ENCODE data around the gene DIPK1C.

The DIPK1C gene

DNA sequence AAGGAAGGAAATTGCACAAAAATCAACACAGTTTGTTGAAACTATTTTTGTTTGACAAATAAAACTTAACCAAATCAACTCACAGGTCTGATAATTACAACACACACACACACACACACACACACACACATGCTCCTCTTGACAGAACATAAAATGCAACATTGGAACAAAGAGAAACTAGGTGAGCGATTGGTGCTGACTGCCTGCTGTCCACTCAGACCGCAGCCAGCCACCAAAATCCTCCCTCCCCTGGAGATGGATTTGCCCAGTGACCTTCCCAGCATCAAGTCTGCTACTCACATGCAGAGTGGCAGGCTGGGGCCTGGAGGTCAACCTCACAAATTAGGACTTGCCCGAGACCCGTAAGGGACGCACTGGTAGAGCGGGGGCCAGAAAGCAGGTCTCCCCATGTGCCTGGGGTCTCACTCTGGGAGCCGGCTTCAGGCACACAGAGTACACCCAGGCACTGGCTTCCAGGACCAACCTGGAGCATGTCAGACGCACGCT is 61.4 kb downstream of the DIPK1C start:
- Histone ChIP-seq H3K9ac (no peak overlapping the region), H3K4me2 (no peak overlapping the region), H3K4me1 (ENCODE audit: low read depth, poor library complexity, severe bottlenecking) (no peaks in the 10 kb centered on the region), H3K27me3 (ENCODE audit: insufficient read depth, low read depth) (no peaks in the 10 kb centered on the region), H4K20me1 (ENCODE audit: insufficient read depth) (no peaks in the 10 kb centered on the region), H3K4me3 (IDR thresholded peaks at IDR 0.05; ENCODE audit: insufficient read depth, low read depth, low read length) (no peak overlapping the region), H3K79me2 (ENCODE audit: insufficient read depth, low read depth) (no peaks in the 10 kb centered on the region), H3K27ac (no peak overlapping the region), H3K36me3 (ENCODE audit: insufficient read depth) (no peaks in the 10 kb centered on the region), H2AFZ (ENCODE audit: low read depth) (no peak overlapping the region)
- no peak for TF ChIP-seq CTCF (conservative IDR thresholded peaks at IDR 0.05; ENCODE audit: low read depth, low read length)

GRCh38 chr18:74395006-74395405 is 62.1 kb downstream of the DIPK1C start:
- H3K36me3 ChIP-seq (ENCODE audit: insufficient read depth) = no peaks in the 10 kb centered on the region
- H3K4me2 ChIP-seq = no peak overlapping the region
- no peak overlapping the region for H2AFZ ChIP-seq (ENCODE audit: low read depth)
- H3K9ac ChIP-seq = no peak overlapping the region
- no peaks in the 10 kb centered on the region for H4K20me1 ChIP-seq (ENCODE audit: insufficient read depth)
- H3K79me2 ChIP-seq (ENCODE audit: insufficient read depth, low read depth) = no peaks in the 10 kb centered on the region
- no peak overlapping the region for H3K27ac ChIP-seq
- H3K27me3 ChIP-seq (ENCODE audit: insufficient read depth, low read depth) = no peaks in the 10 kb centered on the region
- H3K4me3 ChIP-seq (IDR thresholded peaks at IDR 0.05; ENCODE audit: insufficient read depth, low read depth, low read length) = no peak overlapping the region
- no peak for TF ChIP-seq CTCF (conservative IDR thresholded peaks at IDR 0.05; ENCODE audit: low read depth, low read length)
- no peaks in the 10 kb centered on the region for H3K4me1 ChIP-seq (ENCODE audit: low read depth, poor library complexity, severe bottlenecking)

DNA sequence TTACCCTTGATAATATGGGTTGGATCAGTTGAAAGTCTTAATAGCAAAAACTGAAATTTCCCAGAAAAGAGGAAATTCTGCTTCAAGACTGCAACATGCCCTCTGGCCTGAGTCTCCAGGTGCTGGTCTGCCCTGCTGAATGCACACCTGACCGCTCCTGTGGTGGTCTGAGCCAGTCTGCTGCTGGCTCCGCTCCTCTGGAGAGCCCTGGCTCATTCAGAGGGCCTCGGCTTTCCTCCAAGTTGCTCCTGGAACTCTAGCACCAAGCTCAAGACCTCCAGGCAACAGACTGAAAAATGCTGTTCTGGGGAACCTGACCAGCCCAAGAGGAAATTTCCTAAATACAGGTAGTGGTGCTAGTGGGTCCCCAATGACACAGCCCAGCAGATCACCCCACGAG is 64.8 kb downstream of the DIPK1C start:
- no peak for TF ChIP-seq CTCF (conservative IDR thresholded peaks at IDR 0.05; ENCODE audit: low read depth, low read length)
- Histone ChIP-seq H3K79me2 (ENCODE audit: insufficient read depth, low read depth) (no peaks in the 10 kb centered on the region), H3K4me1 (ENCODE audit: low read depth, poor library complexity, severe bottlenecking) (no peaks in the 10 kb centered on the region), H2AFZ (ENCODE audit: low read depth) (no peak overlapping the region), H4K20me1 (ENCODE audit: insufficient read depth) (no peaks in the 10 kb centered on the region), H3K36me3 (ENCODE audit: insufficient read depth) (no peaks in the 10 kb centered on the region), H3K4me2 (no peak overlapping the region), H3K27me3 (ENCODE audit: insufficient read depth, low read depth) (no peaks in the 10 kb centered on the region), H3K27ac (no peak overlapping the region), H3K4me3 (IDR thresholded peaks at IDR 0.05; ENCODE audit: insufficient read depth, low read depth, low read length) (no peak overlapping the region), H3K9ac (no peak overlapping the region)

- no peaks in the 10 kb centered on the region for H3K27me3 ChIP-seq (ENCODE audit: insufficient read depth, low read depth)
Measured at GRCh38 chr18:74390900-74391299, 66.2 kb downstream of the DIPK1C start.

More at GRCh38 chr18:74390900-74391299, 66.2 kb downstream of the DIPK1C start:
- H3K27ac ChIP-seq = no peak overlapping the region
- H3K4me3 ChIP-seq (IDR thresholded peaks at IDR 0.05; ENCODE audit: insufficient read depth, low read depth, low read length) = no peak overlapping the region
- no peak overlapping the region for H2AFZ ChIP-seq (ENCODE audit: low read depth)
- H3K79me2 ChIP-seq (ENCODE audit: insufficient read depth, low read depth) = no peaks in the 10 kb centered on the region
- H3K36me3 ChIP-seq (ENCODE audit: insufficient read depth) = no peaks in the 10 kb centered on the region
- no peak for TF ChIP-seq CTCF (conservative IDR thresholded peaks at IDR 0.05; ENCODE audit: low read depth, low read length)
- no peak overlapping the region for H3K4me2 ChIP-seq
- no peak overlapping the region for H3K9ac ChIP-seq
- no peaks in the 10 kb centered on the region for H3K4me1 ChIP-seq (ENCODE audit: low read depth, poor library complexity, severe bottlenecking)
- no peaks in the 10 kb centered on the region for H4K20me1 ChIP-seq (ENCODE audit: insufficient read depth)
